Liver (tissue), 3 donors: Measurements from ENCODE around the gene PAH.

ENCODE experiments used
- CTCF ChIP-seq: fragments of 150-350 bp; IDR thresholded peaks from 2 replicates; pipeline ENCODE4 v1.5.1; 2017; ENCODE audit warnings: improper control_type of control experiment, low read depth, low read length; ENCODE audit not compliant: missing input control
- FOXA1 ChIP-seq: IDR thresholded peaks from 2 replicates; pipeline ENCODE4 v1.6.1; 2016; ENCODE audit warnings: antibody characterized with exemption
- MAX ChIP-seq: IDR thresholded peaks from 2 replicates; pipeline ENCODE4 v1.6.1; 2016; ENCODE audit warnings: antibody characterized with exemption
- REST ChIP-seq: IDR thresholded peaks from 2 replicates; pipeline ENCODE4 v1.6.1; 2016; ENCODE audit warnings: antibody characterized with exemption, mild to moderate bottlenecking
- TAF1 ChIP-seq: conservative IDR thresholded peaks from 2 replicates; pipeline ENCODE4 v1.6.1; 2016; ENCODE audit warnings: antibody characterized with exemption, mild to moderate bottlenecking
- donor health status: healthy.
- donor health status: healthy.

DNA sequence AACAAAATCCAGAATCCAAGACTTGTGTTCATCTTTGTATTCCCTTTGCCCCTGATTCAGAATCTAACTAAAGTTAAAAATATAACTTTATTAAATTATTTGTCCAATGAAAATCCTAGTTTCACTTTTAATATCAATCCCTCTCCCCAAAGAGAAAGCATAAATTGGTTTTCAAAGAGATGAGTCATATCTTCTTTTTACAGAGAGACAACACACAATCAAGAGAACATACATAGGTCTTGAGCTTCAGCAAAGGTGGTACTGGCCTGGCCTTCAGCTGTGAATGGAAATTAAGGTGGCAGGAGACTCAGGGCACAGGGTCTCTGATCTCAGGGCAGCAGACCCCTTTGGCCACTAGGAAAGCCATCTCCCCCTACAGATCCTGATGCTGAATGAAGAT lies 36.2 kb upstream of the PAH start:
- TF ChIP-seq MAX: no peak
- no peak for TF ChIP-seq CTCF
- no peak for TF ChIP-seq TAF1
- TF ChIP-seq FOXA1: no peak
- no peak for TF ChIP-seq REST
